CD4-positive, alpha-beta T cell treated with Interleukin-1 beta for 1 hour (primary cell): ENCODE measurements around the gene HSP90AB1.

Experiments used
- DNase-seq, 2 donors: peaks; one replicate each; pipeline ENCODE4 v3.0.0-alpha.2; 2020 to 2022

HSP90AB1 gene

DNA sequence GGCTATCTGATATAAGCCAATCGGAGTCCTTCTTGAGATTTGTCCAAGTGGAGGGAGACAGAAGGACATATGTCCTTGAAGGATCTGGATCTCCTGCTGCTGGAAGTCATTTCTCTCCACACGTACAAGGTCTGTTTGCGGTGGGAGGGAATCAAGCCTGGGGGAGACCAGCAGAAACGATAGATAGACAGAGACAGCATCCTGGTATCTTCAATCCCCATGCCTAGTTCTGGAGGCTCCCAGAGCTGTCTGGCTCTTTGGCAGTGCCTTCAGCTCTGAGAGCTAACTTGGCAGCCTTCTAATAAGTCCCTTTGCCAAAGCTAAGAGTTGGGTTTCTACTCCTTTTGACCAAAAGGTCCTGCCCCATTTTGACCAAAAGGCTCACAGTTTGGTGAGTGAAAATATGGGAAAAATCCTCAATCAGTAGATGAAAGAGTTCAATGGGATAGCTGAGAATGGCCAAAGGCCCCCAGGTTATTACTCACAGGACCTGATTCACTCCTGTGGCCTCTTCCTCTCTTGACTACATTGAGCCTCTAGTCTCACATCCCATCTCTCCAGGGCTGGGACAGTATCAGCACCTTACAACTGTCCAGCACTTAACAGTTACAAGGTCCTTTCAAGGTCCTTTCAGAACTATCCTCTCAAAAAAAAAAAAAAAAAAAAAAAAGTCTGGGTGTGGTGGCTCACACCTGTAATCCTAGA is 45.9 kb downstream of the HSP90AB1 start:
- no peak for DNase-seq

DNA sequence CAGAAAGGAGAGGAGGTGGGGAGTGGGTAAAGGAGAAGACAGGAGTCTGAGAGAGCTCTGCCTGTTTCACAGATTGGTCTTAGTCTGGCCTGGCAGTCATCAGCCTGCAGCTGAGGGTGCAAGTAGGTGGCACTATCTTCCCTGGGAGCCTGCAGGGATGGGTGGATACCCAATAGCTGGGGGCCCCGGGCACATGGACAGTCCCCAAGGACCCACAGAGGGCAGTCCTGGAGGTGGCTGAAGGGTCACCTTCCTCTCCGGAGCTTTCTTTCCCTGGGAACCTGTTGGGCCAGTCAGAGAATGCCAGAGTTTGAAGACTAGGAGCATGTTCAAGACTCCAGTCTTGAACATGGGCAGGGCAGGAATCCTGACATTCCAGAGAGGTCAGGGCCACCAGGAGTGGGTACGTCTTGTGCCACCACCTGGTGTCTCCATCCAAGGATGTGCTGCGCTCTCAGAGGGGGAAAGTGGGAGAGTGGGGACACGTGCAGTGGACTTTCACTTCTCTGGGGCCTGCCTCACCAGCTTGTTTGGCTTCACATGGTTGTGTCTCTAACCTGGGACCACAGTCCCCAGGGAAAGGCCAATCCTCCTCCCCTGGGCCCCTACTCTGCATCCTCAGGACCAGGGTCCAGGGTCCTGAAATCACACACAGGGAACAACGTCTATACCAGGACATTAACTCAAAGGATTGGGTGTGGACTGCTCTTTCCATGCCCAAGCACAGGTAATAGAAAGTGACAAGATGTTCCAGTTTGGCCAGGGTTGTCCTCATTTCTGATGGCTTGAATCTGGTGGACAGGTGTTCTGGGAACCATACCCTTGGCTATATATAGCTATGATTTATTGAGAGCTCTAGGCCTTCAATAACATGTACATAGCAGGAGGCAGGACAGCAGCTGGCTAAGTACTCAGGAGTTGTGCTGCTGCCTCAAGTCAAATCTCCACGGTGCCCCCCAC is 48.2 kb downstream of the HSP90AB1 start:
- no peak for DNase-seq

- DNase-seq: peak in 1 of 2 donors; percentile 30
These were observed 50.5 kb downstream of the HSP90AB1 start for GRCh38 chr6:44297063-44298038.

DNA sequence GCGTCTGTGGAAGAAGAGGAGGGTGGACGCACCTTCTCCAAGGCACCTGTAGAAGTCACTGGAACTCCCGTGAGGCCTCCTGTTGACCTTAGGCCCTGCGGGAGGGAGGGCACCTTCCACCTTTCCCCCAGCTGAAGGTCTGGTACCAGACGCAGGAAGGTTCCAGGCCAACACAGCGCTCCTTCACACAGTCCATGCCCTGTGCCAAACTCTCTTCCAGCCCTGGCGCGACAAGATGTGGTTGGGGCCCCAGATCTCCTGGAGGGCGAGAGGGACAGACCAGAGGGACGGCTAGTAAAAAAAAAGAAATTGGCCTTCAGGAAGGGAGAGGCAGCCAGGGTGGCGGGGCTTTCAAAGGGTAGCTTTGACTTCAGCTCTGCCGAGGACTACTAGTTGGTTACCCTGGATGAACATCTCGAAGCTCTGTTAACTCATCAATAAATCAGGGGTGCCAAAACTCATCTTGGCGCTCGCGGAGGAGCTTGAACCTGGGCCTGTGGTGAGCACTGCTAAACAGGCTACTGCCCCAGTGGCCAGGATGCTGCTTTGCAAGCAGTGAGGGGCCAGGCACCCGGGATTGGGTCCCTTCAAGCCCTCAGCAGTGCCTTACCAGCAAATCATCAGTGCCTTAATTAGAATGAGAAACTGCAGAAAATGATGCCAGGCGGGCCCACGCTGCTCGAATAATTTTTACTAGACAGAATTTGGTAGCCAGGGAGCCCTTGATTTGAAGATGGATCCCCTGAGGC is 51.3 kb downstream of the HSP90AB1 start:
- no peak for DNase-seq

DNA sequence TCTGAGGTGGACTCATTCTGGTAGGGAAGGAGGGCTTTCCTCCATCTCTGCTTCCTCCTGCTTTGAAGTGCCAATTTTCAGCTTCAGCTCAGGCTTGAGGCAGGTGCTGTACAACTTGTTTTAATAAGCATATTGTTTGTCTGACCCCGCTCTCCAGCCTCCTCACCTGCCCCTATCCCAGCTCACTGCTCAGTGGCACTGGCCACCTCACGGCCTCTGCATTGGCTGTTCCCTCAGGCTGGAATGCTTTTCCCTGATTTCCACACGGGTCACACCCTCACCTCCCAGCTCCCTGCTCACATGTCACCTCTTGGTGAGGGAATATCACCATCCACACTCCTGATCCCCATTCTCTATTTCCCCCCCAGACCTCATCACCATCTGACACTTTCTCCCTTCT is 52.0 kb downstream of the HSP90AB1 start:
- DNase-seq: no peak

GRCh38 chr6:44300292-44300823 is 53.5 kb downstream of the HSP90AB1 start:
- no peak for DNase-seq

- no peak for DNase-seq
These were observed 54.2 kb downstream of the HSP90AB1 start for GRCh38 chr6:44301106-44301505.

- no peak for DNase-seq
These were observed 55.1 kb downstream of the HSP90AB1 start for GRCh38 chr6:44301782-44302564.

DNA sequence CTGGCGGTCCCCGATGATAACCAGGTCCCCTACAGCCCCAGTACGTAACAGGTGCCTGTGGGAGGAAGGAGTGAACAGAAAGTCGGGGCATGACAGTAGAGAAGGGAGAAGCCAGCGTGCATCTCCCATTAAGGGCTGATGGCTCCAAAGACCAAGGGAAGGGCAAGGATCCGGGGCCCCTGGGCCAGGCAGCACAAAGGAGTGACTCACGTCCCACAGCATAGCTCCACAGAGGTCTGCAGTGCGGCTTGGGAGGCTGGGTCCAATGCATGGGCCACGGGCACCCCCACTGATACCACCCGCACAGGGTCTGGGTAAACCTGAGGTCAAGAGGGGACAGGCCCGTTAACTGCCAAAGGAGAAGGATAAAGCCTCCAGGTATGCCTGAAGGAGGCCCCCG is 56.0 kb downstream of the HSP90AB1 start:
- DNase-seq: no peak
